Mammary epithelial cell (primary cell): ENCODE measurements around the gene AKAP9.

Source experiments
- EZH2 ChIP-seq: IDR thresholded peaks from 2 replicates; pipeline ENCODE4 v1.6.1; 2012; ENCODE audit warnings: low read length, inconsistent platforms, borderline replicate concordance
- TF ChIP-seq, protein P1 (sequence below), 2 donors: IDR thresholded peaks in 1 of 2; conservative IDR thresholded peaks in 1 of 2; 2 replicates each; pipeline ENCODE4 v1.5.1; 2011 to 2012; ENCODE audit warnings: inconsistent platforms in 2 of 2, low read length in 2 of 2, mild to moderate bottlenecking in 2 of 2, control low read depth in 1 of 2, low read depth in 1 of 2; ENCODE audit not compliant: insufficient read depth in 1 of 2; ENCODE audit errors: extremely low read depth in 1 of 2

DNA sequence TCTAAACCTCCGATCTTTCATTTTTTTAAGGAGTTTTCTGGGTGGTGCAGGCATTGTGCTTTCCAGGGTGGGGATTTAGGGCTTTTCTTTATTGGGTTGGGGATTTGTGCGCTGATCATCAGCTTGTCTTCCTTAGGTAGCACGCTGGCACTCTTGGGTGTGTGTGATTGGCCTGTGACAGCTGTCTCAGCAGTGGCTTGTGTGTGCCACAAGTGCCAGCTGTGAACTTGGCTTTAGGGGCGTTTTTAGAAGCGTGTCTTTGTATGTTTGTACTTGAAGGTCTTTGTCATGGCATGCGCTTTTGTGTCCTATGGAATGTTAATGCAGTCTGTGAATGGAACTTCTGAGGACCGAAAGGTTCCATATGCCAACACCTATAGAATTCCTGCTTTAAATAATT is 788 bp downstream of the AKAP9 start:
- TF ChIP-seq EZH2: no peak
- TF ChIP-seq, protein P1, sequence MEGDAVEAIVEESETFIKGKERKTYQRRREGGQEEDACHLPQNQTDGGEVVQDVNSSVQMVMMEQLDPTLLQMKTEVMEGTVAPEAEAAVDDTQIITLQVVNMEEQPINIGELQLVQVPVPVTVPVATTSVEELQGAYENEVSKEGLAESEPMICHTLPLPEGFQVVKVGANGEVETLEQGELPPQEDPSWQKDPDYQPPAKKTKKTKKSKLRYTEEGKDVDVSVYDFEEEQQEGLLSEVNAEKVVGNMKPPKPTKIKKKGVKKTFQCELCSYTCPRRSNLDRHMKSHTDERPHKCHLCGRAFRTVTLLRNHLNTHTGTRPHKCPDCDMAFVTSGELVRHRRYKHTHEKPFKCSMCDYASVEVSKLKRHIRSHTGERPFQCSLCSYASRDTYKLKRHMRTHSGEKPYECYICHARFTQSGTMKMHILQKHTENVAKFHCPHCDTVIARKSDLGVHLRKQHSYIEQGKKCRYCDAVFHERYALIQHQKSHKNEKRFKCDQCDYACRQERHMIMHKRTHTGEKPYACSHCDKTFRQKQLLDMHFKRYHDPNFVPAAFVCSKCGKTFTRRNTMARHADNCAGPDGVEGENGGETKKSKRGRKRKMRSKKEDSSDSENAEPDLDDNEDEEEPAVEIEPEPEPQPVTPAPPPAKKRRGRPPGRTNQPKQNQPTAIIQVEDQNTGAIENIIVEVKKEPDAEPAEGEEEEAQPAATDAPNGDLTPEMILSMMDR (conservative IDR thresholded peaks at IDR 0.05 in 1 of 2, IDR thresholded peaks at IDR 0.05 in 1 of 2; ENCODE audit: extremely low read depth in 1 of 2, insufficient read depth in 1 of 2, low read depth in 1 of 2, low read length in 2 of 2): no peak
